GM19240 (cell line): ENCODE results near the gene NHEJ1.

ENCODE experiments used
- DNase-seq: peaks from one replicate; pipeline ENCODE4 v3.0.0; 2011; ENCODE audit warnings: low spot score; ENCODE audit not compliant: insufficient read length

The NHEJ1 gene

GRCh38 chr2:219182331-219183150 lies 21.9 kb upstream of the NHEJ1 start:
- no peak for DNase-seq

GRCh38 chr2:219181531-219181930 lies 20.9 kb upstream of the NHEJ1 start:
- no peak for DNase-seq

- no peak for DNase-seq
Observed at GRCh38 chr2:219180961-219181360, 20.3 kb upstream of the NHEJ1 start.

GRCh38 chr2:219179601-219180465 lies 19.2 kb upstream of the NHEJ1 start:
- DNase-seq = no peak

GRCh38 chr2:219178377-219179175 lies 18.0 kb upstream of the NHEJ1 start:
- DNase-seq = no peak

- DNase-seq = peak; percentile 84
Observed at GRCh38 chr2:219177552-219178376, 17.1 kb upstream of the NHEJ1 start, which contains the start of gene RETREG2. TSS of gene RETREG2 (plus strand) at chr2:219178275. CDS start at chr2:219178353, 78 bp downstream.

GRCh38 chr2:219176818-219177551 lies 16.4 kb upstream of the NHEJ1 start, which contains the start of gene CNPPD1:
TSS of gene CNPPD1 (minus strand) at chr2:219176925. CDS start at chr2:219176828, 97 bp downstream.
- DNase-seq = peak; percentile 82

GRCh38 chr2:219175928-219176817 lies 15.6 kb upstream of the NHEJ1 start:
- DNase-seq = no peak

- DNase-seq = no peak
Observed at GRCh38 chr2:219175486-219175885, 14.9 kb upstream of the NHEJ1 start.

- DNase-seq = no peak
Observed at GRCh38 chr2:219174801-219175200, 14.2 kb upstream of the NHEJ1 start.

GRCh38 chr2:219174146-219174545 lies 13.5 kb upstream of the NHEJ1 start:
- no peak for DNase-seq

- no peak for DNase-seq
Observed at GRCh38 chr2:219173176-219173575, 12.6 kb upstream of the NHEJ1 start.

- no peak for DNase-seq
Observed at GRCh38 chr2:219172231-219173154, 11.9 kb upstream of the NHEJ1 start.

- DNase-seq = no peak
Observed at GRCh38 chr2:219171231-219171651, 10.6 kb upstream of the NHEJ1 start.

- DNase-seq = no peak
Observed at GRCh38 chr2:219169930-219170654, 9.5 kb upstream of the NHEJ1 start, which contains the start of gene SLC23A3. TSS of gene SLC23A3 (minus strand) at chr2:219170029. CDS start at chr2:219169984, 45 bp downstream.

GRCh38 chr2:219168932-219169331 lies 8.3 kb upstream of the NHEJ1 start:
- DNase-seq = no peak

GRCh38 chr2:219168526-219168925 lies 7.9 kb upstream of the NHEJ1 start:
- DNase-seq = no peak
